GM18526 (cell line): ENCODE measurements around the gene ARHGAP10.

Source experiments
- POLR2A ChIP-seq: IDR thresholded peaks from 3 replicates; pipeline ENCODE4 v1.6.1; 2011; ENCODE audit not compliant: insufficient read length; ENCODE audit errors: extremely low read depth

ARHGAP10 gene

GRCh38 chr4:147834480-147834879 is 102.6 kb downstream of the ARHGAP10 start:
- no peak for TF ChIP-seq POLR2A

GRCh38 chr4:147836807-147837206 is 104.9 kb downstream of the ARHGAP10 start:
- TF ChIP-seq POLR2A, result no peak

GRCh38 chr4:147837435-147837834 is 105.5 kb downstream of the ARHGAP10 start:
- no peak for TF ChIP-seq POLR2A

GRCh38 chr4:147837854-147838253 is 106.0 kb downstream of the ARHGAP10 start:
- TF ChIP-seq POLR2A, result no peak

GRCh38 chr4:147839200-147839599 is 107.3 kb downstream of the ARHGAP10 start:
- no peak for TF ChIP-seq POLR2A

GRCh38 chr4:147839663-147840062 is 107.8 kb downstream of the ARHGAP10 start:
- TF ChIP-seq POLR2A, result no peak

GRCh38 chr4:147840838-147841738 is 109.2 kb downstream of the ARHGAP10 start:
- no peak for TF ChIP-seq POLR2A

- TF ChIP-seq POLR2A, result no peak
Observed at GRCh38 chr4:147842573-147842972, 110.7 kb downstream of the ARHGAP10 start.

- no peak for TF ChIP-seq POLR2A
Observed at GRCh38 chr4:147843162-147843561, 111.3 kb downstream of the ARHGAP10 start.

- TF ChIP-seq POLR2A, result no peak
Observed at GRCh38 chr4:147844781-147845180, 112.9 kb downstream of the ARHGAP10 start.

- TF ChIP-seq POLR2A, result no peak
Observed at GRCh38 chr4:147846318-147847155, 114.6 kb downstream of the ARHGAP10 start.

GRCh38 chr4:147847751-147848590 is 116.1 kb downstream of the ARHGAP10 start:
- TF ChIP-seq POLR2A, result no peak

- TF ChIP-seq POLR2A, result no peak
Observed at GRCh38 chr4:147848634-147849033, 116.7 kb downstream of the ARHGAP10 start.

GRCh38 chr4:147851135-147851534 is 119.2 kb downstream of the ARHGAP10 start:
- no peak for TF ChIP-seq POLR2A

- no peak for TF ChIP-seq POLR2A
Observed at GRCh38 chr4:147853706-147854105, 121.8 kb downstream of the ARHGAP10 start.
